ENCODE measurements around the gene DARS2. TPM values are rescaled to one million over a fixed set of nuclear protein-coding genes. Genes with fewer than 3 reads are reported as not detected.

Gene DARS2
- total RNA-seq, 1 experiment from 2014 or later = 35.0 TPM

GRCh38 chr1:173889885-173890284 lies 65.4 kb downstream of the DARS2 start:
- Mint-ChIP-seq H3K27me3 (ENCODE audit: low read depth) (no peaks in the 10 kb centered on the region), H3K36me3 (ENCODE audit: insufficient read depth in 1 of 3, low read depth in 3 of 3) (peaks cover 10 to 19% (median 13%) of the 10 kb centered on the region in 3 experiments; a peak in 6 of 7 replicates), H3K9me3 (no peaks in the 10 kb centered on the region), H3K4me3 (no peak overlapping the region), H3K4me1 (peaks cover 16 to 20% of the 10 kb centered on the region in 2 experiments), H3K27ac (no peak overlapping the region; a peak in 1 of 7 replicates)
- H3K9me3 ChIP-seq (ENCODE audit: control insufficient read depth, low read depth, low read length) = no peaks in the 10 kb centered on the region
- no peak overlapping the region for H3K14ac ChIP-seq (ENCODE audit: insufficient read depth, low read length)
- H3K4me1 ChIP-seq (ENCODE audit: insufficient read depth, low read length) = peaks cover 6% of the 10 kb centered on the region; the same call in 1 of the 2 replicates
- no peak overlapping the region for H3T11ph ChIP-seq (ENCODE audit: low read length)
- H3K79me1 ChIP-seq (ENCODE audit: insufficient read depth, low read depth, low read length, poor library complexity, severe bottlenecking) = no peaks in the 10 kb centered on the region
- H2BK15ac ChIP-seq (ENCODE audit: low read depth, low read length) = no peak overlapping the region
- H3K23me2 ChIP-seq (ENCODE audit: insufficient read length, low read depth, low read length, poor library complexity, severe bottlenecking) = no peaks in the 10 kb centered on the region
- H4K20me1 ChIP-seq (ENCODE audit: control insufficient read depth, insufficient read depth, insufficient read length) = no peaks in the 10 kb centered on the region
- H2AFZ ChIP-seq (ENCODE audit: low read length) = no peak overlapping the region
- no peak overlapping the region for H2BK120ac ChIP-seq (ENCODE audit: low read depth, low read length, poor library complexity, severe bottlenecking)
- no peak overlapping the region for H2BK20ac ChIP-seq (ENCODE audit: low read depth, low read length, poor library complexity, severe bottlenecking)
- no peak overlapping the region for H2BK5ac ChIP-seq (ENCODE audit: insufficient read length, low read length)
- H3K9ac ChIP-seq (ENCODE audit: extremely low read depth, insufficient read length, low read length) = no peak overlapping the region
- H3K79me2 ChIP-seq (ENCODE audit: insufficient read depth, low read length) = no peaks in the 10 kb centered on the region; the same call in 1 of the 2 replicates
- no peak overlapping the region for H3K4ac ChIP-seq (ENCODE audit: low read depth, low read length)
- no peak overlapping the region for H3K18ac ChIP-seq (ENCODE audit: insufficient read length, low read depth, low read length)
- H3K27me3 ChIP-seq (ENCODE audit: insufficient read depth, low read length) = no peaks in the 10 kb centered on the region
- H4K5ac ChIP-seq (ENCODE audit: insufficient read length, low read depth, low read length) = no peak overlapping the region
- no peak overlapping the region for H4K91ac ChIP-seq (ENCODE audit: insufficient read length, low read depth, low read length)
- H3K4me2 ChIP-seq (ENCODE audit: insufficient read depth, insufficient read length, low read length) = no peak overlapping the region
- H2AK5ac ChIP-seq (ENCODE audit: insufficient read length, low read length) = no peak overlapping the region
- H3K27ac ChIP-seq (ENCODE audit: insufficient read length, low read depth, low read length) = no peak overlapping the region
- WGBS (ENCODE audit: extremely low coverage, insufficient read length, low lambda C conversion rate) = no CpG with 5 or more reads among the region's 2 CpGs
- H4K8ac ChIP-seq (replicated peaks; ENCODE audit: insufficient read length, low read depth, low read length) = no peak overlapping the region
- no peak overlapping the region for H2BK12ac ChIP-seq (ENCODE audit: insufficient read length, low read depth, low read length)
- no peak for DNase-seq
- H3K23ac ChIP-seq (ENCODE audit: insufficient read length, low read depth, low read length) = no peak overlapping the region
- H3K56ac ChIP-seq (ENCODE audit: insufficient read length, low read depth, low read length) = no peak overlapping the region
- no peak for TF ChIP-seq CTCF (conservative IDR thresholded peaks at IDR 0.05)
